ENCODE results near the gene CAD.

Gene CAD

GRCh38 chr2:27249891-27250651, 32.9 kb downstream of the CAD start:
- Histone ChIP-seq H3F3A (ENCODE audit: control insufficient read depth, insufficient read depth) (0 out of 2 replicates have a peak, but pooled peaks cover 4% of the 10 kb centered on the region), H3K4me1 (ENCODE audit: control insufficient read depth, low read length) (peaks cover 31% of the 10 kb centered on the region), H3K9me2 (replicated peaks; ENCODE audit: control insufficient read depth, low read length) (no peaks in the 10 kb centered on the region), H3K4me2 (ENCODE audit: low read length) (peak overlapping the region; percentile 50), H3K27me3 (ENCODE audit: control insufficient read depth, low read length) (no peaks in the 10 kb centered on the region), H3K79me2 (ENCODE audit: control insufficient read depth, low read length) (no peaks in the 10 kb centered on the region), H3K27ac (ENCODE audit: low read depth, low read length) (no peak overlapping the region), H3K9me3 (ENCODE audit: control insufficient read depth, insufficient read depth, low read length) (no peaks in the 10 kb centered on the region), H4K20me1 (ENCODE audit: control insufficient read depth, insufficient read depth, low read depth, low read length) (no peaks in the 10 kb centered on the region), H3K4me3 (ENCODE audit: low read length) (peak overlapping the region; percentile 34), H3K36me3 (ENCODE audit: control insufficient read depth, low read length) (no peaks in the 10 kb centered on the region)
- TF ChIP-seq CTCF (IDR thresholded peaks at IDR 0.05; ENCODE audit: low read depth, low read length, poor library complexity, severe bottlenecking) (peak; percentile 91), EZH2phosphoT487 (IDR thresholded peaks at IDR 0.05; ENCODE audit: borderline replicate concordance, low read length) (no peak)

GRCh38 chr2:27250652-27251379, 33.6 kb downstream of the CAD start:
- H3K4me3 ChIP-seq (ENCODE audit: low read length): peak overlapping the region; percentile 34
- H3K79me2 ChIP-seq (ENCODE audit: control insufficient read depth, low read length): no peaks in the 10 kb centered on the region
- H3K9me3 ChIP-seq (ENCODE audit: control insufficient read depth, insufficient read depth, low read length): no peaks in the 10 kb centered on the region
- 0 out of 2 replicates have a peak, but pooled peaks cover 4% of the 10 kb centered on the region for H3F3A ChIP-seq (ENCODE audit: control insufficient read depth, insufficient read depth)
- no peaks in the 10 kb centered on the region for H3K36me3 ChIP-seq (ENCODE audit: control insufficient read depth, low read length)
- peak overlapping the region; percentile 50 for H3K4me2 ChIP-seq (ENCODE audit: low read length)
- H3K27me3 ChIP-seq (ENCODE audit: control insufficient read depth, low read length): no peaks in the 10 kb centered on the region
- TF ChIP-seq CTCF (IDR thresholded peaks at IDR 0.05; ENCODE audit: low read depth, low read length, poor library complexity, severe bottlenecking) (no peak), EZH2phosphoT487 (IDR thresholded peaks at IDR 0.05; ENCODE audit: borderline replicate concordance, low read length) (no peak)
- peaks cover 31% of the 10 kb centered on the region for H3K4me1 ChIP-seq (ENCODE audit: control insufficient read depth, low read length)
- H3K9me2 ChIP-seq (replicated peaks; ENCODE audit: control insufficient read depth, low read length): no peaks in the 10 kb centered on the region
- H3K27ac ChIP-seq (ENCODE audit: low read depth, low read length): no peak overlapping the region
- no peaks in the 10 kb centered on the region for H4K20me1 ChIP-seq (ENCODE audit: control insufficient read depth, insufficient read depth, low read depth, low read length)

- Histone ChIP-seq H3K4me2 (ENCODE audit: low read length) (peak overlapping the region; percentile 50), H3K4me3 (ENCODE audit: low read length) (no peak overlapping the region), H4K20me1 (ENCODE audit: control insufficient read depth, insufficient read depth, low read depth, low read length) (no peaks in the 10 kb centered on the region), H3K9me2 (replicated peaks; ENCODE audit: control insufficient read depth, low read length) (no peaks in the 10 kb centered on the region), H3F3A (ENCODE audit: control insufficient read depth, insufficient read depth) (0 out of 2 replicates have a peak, but pooled peaks cover 4% of the 10 kb centered on the region), H3K36me3 (ENCODE audit: control insufficient read depth, low read length) (no peaks in the 10 kb centered on the region), H3K27ac (ENCODE audit: low read depth, low read length) (no peak overlapping the region), H3K27me3 (ENCODE audit: control insufficient read depth, low read length) (peaks cover 5% of the 10 kb centered on the region; the same call in 1 of the 2 replicates), H3K79me2 (ENCODE audit: control insufficient read depth, low read length) (no peaks in the 10 kb centered on the region), H3K9me3 (ENCODE audit: control insufficient read depth, insufficient read depth, low read length) (no peaks in the 10 kb centered on the region), H3K4me1 (ENCODE audit: control insufficient read depth, low read length) (peaks cover 31% of the 10 kb centered on the region)
- no peak for TF ChIP-seq EZH2phosphoT487 (IDR thresholded peaks at IDR 0.05; ENCODE audit: borderline replicate concordance, low read length)
- TF ChIP-seq CTCF (IDR thresholded peaks at IDR 0.05; ENCODE audit: low read depth, low read length, poor library complexity, severe bottlenecking): no peak
Observed at GRCh38 chr2:27251766-27252165, 34.6 kb downstream of the CAD start.
